ENCODE measurements around the gene INPP5J.
A peak's percentile ranks its signal among the peaks of the same experiment; 100 is the strongest.

The INPP5J gene

DNA sequence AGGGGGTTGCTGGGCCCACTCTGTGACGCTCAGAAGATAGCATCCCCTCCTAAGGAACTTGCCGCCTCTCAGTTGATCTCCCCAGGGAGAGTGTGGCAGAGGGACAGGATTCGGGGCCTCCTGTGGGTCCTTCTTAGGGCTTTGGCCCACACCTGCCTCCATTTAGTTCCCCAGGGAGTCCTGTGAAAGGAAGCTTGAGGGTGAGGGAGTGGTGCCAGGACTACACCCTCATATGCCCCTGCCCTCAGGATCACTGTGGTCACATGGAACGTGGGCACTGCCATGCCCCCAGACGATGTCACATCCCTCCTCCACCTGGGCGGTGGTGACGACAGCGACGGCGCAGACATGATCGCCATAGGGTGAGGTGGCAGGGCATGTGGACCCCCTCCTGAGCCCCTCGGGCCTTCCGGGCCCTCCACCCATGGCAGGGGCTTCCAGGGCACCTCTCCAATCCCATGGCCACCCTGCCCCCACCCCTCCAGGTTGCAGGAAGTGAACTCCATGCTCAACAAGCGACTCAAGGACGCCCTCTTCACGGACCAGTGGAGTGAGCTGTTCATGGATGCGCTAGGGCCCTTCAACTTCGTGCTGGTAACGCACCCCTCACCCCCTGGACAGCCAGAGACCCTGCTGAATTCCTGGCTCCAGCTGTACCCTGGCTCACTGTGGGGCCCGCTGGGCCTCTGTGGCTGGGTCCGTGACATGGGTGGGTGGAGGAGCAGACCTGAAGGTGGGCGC is 3.5 kb downstream of the INPP5J start:
- DNase-seq, result no peak

DNA sequence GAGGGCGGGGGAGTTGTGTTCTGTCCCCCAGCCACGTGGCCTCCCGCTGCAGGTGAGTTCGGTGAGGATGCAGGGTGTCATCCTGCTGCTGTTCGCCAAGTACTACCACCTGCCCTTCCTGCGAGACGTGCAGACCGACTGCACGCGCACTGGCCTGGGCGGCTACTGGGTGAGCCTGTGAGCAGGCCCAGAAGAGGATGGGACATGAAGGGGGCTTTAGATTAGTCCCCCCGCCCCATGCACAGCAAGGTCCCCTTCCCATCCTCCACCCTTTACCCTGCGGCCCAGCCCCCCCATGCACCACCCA is 4.1 kb downstream of the INPP5J start:
- DNase-seq, result no peak

DNA sequence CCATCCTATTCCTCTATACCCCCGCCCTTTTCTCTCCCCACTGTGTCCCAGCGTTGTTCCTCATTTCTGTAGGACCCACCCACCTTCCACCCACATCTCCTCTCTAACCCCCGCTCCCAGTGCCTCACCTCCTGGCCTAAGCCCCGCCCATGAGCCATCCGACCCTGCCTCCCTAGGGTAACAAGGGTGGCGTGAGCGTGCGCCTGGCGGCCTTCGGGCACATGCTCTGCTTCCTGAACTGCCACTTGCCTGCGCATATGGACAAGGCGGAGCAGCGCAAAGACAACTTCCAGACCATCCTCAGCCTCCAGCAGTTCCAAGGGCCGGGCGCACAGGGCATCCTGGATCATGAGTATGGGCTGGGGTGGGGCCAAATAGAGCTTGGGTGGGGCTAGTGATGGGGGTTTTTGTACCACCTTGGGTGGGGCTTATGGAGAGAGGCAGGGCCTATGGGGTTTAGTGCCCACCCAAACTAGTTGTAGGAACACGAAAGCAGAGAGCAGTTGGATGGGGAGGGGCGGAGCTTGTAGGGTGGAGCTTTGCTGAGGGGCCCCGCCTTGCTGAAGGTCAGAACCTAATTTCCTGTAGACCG is 4.5 kb downstream of the INPP5J start:
- DNase-seq, result no peak

DNA sequence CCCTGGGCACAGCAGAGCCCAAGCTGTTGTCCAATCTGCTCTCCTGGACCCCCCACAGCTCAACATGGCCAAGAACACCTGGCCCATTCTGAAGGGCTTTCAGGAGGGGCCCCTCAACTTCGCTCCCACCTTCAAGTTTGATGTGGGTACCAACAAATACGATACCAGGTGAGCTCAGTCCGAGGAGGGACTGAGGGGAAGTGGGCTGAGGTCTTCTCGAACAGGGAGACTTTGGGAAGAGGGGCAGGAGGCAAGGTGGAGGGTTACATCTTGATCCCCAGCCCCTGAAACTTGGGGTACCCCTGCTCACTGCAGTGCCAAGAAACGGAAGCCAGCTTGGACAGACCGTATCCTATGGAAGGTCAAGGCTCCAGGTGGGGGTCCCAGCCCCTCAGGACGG is 5.4 kb downstream of the INPP5J start:
- no peak for DNase-seq

DNA sequence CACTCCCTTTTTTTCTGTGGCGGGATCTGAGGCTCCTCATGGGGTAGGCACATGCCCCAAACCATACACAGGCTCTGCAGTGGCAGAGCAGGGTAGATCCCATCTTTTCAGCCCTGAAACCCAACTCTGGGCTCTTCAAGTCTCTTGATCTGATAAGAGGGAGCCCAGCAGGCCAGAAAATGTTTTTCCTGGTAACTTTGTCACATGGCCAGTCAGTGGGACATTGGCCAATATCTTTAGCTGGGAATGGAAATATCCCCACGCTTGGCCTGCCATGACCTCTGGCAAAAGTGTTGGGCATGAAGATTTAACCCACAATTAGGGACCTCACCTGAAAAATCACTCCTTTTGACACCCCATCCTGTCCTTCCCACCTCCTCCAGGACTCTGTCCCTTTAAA is 8.1 kb downstream of the INPP5J start:
- DNase-seq, result no peak

DNA sequence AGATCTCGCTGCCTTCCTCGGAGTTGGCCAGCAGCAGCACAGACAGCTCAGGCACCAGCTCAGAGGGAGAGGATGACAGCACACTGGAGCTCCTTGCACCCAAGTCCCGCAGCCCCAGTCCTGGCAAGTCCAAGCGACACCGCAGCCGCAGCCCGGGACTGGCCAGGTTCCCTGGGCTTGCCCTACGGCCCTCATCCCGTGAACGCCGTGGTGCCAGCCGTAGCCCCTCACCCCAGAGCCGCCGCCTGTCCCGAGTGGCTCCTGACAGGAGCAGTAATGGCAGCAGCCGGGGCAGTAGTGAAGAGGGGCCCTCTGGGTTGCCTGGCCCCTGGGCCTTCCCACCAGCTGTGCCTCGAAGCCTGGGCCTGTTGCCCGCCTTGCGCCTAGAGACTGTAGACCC is 11.1 kb downstream of the INPP5J start:
- no peak for DNase-seq

DNA sequence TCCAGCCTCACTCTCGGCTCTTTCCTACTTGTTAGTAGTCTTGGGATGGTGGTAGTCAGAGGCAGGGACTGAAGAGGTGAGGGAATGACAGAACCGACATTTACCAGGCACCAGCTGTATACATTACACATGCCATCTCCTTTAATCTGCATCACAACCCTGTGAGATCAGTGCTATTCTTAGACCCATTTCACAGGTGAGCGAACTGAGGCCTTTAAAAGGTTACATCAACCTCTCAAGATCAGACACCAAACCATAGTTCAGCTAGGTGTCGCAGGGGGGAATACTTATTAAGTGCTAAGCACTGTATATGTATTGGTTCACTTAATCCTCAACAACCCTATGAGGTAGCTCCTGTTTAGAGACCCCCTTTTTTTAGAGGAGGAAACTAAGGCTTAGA is 11.9 kb downstream of the INPP5J start:
- no peak for DNase-seq

DNA sequence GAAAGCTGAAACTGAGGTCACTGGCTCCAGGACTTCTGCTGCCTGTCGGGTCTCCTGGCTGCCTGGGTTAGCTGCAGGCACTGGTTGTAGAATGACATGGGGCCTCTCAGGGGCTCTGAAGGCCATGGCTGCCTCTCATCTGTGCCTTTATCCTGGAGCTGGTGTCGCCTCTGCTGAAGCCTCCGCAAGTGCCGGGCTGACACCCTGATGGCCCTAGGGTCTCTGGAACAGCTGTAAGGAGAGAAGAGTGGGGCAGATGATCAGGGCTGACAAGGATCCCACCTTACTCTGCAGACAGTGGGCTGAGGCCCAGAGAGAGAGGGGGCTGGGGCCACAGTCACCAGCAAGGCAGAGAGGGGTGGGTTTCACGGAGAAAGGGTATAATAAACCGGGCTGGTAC is 12.9 kb downstream of the INPP5J start:
- no peak for DNase-seq

DNA sequence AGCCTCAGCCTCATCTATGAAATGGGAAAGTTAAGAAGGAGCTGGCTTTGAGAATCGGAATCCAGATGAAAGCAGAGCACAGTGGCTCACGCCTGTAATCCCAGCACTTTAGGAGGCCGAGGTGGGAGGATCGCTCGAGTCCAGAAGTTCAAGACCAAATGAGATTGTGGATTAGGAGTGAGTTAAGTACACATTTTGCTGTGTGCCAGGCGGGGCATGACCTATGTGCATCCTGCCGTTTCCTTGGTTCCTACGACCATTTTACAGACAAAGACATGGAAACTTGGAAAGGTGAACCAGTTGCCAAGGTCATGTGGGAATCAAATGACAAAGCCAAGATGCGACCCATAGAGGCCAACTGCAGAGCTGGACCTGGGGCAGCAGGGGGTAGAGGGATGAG is 13.4 kb downstream of the INPP5J start:
- no peak for DNase-seq

DNA sequence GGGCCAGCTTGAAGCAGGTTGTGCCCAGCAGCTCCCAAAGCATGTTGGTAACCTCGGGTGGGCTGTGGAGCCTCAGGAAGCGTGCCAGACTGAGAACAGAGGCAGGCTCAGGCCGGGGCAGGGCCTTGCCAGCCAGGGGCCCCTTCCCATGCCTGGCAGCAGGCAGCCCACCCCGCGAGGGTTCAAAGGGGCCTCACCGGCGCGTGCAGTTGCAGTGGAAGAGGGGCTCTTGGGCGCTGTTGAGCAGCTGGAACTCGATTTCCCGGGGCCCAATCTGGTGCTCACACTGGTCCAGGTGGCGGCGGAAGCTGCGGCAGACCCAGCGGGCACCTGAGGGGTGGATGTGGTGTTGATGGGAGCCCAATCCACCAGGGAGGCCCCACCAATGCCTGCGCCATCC is 13.9 kb downstream of the INPP5J start:
- DNase-seq, result no peak

DNA sequence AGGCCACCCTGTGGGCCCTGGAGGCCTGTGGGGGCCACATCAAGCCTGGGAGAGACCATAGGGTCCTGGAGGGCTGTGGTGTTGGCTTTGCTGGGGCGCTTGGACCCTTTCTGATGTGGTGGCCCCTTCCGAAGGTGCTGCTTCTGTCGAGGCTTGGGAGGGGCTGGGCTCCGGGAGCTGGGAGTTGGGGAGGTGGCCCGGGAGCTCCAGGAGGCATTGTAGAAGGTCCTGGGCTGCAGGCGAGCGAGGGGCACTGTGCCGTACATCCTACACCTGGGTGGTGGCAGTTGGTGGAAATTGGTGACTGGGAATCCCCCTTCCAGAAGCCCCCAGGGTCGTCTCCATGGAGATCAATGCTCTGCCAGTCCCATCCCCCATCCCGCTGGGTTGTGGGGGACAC is 15.0 kb downstream of the INPP5J start:
- DNase-seq, result no peak

DNA sequence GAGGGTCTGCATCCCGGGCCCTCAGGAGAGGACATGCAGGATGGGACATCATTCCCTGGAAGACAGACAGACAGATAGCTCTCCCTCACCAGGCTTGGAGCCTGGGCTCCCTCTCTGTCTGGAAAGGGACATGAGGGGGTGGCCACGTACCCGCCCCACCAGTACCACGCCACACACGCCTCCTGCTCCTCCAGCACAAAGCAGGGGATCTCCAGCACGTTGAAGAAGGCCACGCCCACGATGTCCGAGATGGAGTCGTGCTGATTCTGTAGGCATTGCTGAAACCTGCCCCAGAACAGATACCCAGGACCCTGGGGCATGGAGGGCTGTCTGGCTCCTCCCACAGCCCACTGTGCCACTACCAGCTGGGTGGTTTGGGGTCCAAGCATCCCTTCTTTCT is 15.4 kb downstream of the INPP5J start:
- no peak for DNase-seq

DNA sequence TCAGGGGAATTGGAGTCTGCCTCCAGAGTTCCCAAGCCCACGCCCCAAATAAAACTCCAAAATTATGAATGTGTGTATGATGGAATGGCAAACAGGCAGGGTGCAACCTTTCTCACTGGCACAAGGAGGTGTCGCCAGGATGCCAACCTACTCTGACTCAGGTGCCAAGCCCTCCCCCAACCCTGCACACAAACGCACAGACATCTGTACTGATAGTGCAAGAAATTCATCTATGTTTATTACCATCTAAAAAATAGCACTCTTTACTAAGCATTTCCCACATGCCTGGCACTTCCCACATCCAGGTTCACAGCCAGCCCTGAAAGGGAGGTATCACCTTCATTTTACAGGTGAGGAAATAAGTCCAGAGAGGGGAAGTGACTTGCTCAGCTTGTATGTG is 16.3 kb downstream of the INPP5J start:
- no peak for DNase-seq

DNA sequence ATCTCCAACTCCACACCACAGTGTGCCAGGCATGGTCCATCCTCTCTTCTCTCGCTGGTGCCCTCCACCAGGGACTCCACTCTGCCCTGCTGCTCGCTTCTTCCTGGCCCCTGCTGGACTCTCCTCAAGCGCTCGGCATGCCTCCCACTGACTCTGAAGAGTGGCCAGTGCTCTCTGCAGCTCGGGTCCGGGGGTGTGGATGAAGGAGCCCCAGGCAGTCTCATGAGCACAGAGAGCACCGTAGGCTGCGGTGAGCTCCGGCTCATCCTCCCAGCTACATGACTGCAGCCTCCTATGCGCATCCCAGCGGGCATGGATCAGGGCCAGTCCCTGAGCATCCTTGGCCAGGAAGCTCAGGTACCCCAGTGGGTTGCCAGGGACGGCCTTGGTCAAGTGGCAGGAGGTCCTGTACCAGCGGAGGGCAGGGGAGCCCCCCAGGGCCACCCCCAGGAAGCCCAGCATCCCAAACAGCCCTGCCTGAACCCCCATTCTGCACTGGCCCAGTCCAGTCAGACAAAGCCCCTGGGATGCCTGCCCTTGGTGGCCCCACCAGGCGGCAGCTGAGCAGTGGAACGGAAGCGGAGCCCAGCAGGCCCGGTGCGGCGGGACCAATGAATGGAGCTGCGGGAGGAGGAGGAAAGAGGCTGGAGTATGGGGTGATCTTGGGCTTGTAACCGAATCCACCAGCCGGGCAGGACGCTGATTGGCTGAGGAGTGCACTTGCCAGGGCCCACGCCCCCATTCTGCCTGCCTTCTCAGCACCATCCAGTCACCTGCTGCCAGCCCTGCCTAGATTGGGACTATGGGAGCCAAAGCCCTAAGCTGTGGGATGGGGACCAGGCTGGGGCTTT is 17.3 kb downstream of the INPP5J start, which contains the start of gene PLA2G3:
PLA2G3 (minus strand) TSS at position 643 of the 851 bp plus-strand sequence; CDS start at position 489, 154 bp downstream.
- no peak for DNase-seq

DNA sequence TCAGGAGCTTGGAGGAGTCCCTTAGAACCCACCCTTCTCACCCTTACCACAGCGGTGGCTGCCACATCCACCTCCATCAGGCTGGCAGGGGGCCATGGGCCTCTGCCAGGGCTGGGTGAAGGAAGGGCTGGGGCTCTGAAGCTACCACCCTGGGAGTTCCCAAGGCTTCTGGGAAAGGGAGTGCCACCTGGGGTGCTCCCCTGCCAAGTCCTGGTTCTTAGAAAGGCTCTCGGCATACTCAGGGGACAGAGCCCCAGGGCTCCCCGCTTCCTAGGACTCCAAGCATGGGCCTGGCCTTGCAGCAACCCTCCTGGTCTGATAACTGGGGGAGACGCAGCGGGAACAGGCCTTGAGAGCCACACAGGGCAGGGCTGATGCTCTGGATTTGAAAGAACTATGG is 18.0 kb downstream of the INPP5J start:
- no peak for DNase-seq

DNA sequence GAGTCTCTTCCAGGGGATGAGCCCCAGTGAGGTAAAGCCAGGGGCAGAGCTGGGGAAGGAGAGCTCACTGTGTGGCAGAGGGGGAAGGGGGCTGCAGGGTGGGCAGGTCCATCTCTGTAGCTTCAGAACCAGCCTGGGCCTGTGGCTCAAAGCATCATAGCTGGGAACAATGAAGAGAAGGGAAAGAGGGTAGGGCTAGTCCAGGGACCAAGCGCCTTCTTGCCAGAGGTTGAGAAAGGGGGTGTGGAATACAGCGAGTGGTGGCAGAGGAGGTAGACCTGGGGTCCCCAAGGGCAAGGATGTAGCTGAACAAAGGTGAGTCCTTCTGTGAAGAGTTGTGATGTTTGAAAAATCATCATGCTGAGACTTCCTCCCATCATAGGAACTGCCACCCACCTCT is 18.8 kb downstream of the INPP5J start:
- DNase-seq, result no peak

DNA sequence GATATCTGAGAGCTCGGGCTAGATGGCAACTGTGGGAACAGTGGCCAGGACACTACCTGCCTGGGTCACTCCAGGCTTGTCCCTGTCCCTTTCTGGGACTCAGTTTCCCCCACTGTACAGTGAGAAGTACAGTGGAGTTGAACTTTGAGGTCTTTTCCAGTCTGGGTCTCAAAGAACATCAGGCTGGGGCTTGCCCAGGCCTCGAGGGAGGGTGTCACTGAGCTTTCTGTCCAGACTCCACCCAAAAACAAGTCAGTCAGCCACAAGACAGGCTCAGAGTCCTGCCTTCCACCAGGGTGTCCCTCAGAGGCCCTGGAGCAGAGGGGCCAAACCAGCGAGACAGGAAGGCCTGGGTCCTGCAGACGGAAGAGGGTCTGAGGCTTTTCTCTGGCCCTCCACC is 19.5 kb downstream of the INPP5J start:
- no peak for DNase-seq

DNA sequence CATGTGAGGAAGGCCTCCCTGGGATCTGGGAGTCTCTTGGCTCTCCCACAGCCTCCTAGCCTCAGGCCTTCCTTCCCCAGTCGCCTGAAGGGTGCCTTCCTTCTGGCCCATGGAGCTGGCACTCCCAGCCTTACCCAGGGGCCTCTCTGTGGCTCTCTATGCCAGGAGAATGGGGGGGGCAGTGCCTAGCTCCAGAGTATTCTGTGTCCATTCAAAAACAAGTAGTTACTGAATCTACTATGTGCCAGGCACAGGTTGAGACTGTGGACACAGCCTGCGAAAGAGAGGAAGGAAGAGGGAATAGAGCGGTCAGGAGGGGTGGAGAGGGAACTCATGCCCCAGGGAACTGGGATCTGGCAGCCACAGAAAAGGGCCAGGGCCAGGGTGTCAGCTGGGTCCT is 20.3 kb downstream of the INPP5J start:
- no peak for DNase-seq

DNA sequence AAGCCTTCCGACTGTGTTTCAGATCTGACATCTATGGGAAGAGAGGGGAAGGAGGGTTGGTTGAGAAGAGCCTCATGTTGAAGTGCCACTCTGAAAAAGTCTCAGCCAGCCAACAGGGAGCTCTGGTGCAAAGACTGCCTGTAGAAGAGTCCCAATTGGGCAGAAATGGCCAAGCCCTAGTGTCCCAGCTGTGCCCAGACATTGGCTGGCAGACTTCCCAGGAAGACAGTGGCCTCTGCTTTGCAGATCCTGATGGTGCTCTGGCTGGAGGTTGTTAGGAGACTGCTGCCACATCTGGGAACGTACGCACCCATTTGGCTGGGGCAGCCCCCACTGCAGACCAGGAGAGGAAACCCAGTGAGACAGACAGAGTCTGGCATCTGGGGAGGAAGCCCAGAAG is 20.8 kb downstream of the INPP5J start:
- no peak for DNase-seq

DNA sequence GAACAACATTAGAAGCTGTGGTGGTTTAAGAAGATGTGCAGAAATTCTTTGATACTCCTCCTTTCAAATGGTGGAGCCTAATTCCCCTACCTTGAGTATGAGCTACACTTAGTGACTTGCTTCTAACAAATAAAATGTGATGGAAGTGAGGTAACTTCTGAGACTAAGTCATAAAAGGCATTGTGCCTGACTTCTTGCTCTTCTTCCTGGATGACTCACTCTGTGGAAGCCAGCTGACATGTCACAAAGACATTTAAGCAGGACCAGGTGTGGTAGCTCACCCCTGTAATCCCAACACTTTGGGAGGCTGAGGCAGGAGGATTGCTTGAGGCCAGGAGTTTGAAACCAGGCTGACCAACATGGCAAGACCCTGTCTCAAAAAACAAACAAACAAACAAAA is 21.5 kb downstream of the INPP5J start:
- DNase-seq, result no peak

DNA sequence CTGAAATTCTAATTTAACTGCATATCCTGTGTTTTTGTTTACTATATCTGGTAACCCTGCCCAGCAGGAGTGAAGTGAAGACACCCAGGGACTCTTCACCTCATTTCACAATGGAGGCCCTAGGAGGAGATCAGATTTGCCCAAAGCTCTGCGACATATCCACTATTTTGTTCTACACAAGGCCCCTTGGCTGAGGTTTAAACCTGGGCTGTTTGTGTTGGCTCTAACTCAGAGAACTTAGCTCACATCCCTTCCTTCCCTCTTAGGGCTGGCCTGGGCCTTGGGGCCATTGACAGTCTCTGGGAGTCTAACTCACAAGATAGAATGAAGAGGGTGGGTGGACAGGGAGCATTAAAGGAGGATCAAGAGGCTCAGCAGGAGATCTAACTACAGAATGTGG is 25.7 kb downstream of the INPP5J start:
- no peak for DNase-seq

DNA sequence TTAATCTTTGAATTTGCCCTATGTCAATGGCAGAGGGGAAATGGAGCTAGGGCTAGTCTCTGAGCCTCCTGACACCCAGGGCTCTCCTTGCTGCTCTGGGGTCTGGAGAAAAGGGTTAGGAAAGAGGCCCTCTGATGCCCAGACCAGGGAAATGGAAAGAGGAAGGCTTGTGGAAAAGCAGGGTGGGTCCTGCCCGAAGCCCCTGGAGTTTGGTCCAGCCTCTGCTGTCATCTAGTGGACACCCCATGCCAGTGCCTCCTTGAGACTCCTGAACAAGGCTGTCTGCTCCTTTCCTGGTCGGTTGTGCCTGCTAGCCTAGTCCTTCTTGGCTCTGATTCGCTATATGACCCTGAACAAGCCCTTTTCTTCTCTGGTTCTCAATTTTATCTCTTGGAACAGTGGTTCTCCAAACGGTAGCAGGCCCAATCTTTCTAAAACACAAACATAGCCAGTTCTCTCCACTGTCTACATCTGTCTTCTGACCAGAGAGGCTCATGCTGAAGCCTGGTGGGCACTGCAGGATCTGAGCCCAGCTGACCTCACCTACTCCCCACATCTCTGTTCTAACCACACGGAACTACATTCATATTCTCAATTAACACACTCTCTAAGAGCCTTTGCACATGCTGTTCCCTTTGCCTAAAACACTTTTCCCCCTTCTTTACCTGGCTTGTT is 26.3 kb downstream of the INPP5J start:
- peak; percentile 49 for DNase-seq

DNA sequence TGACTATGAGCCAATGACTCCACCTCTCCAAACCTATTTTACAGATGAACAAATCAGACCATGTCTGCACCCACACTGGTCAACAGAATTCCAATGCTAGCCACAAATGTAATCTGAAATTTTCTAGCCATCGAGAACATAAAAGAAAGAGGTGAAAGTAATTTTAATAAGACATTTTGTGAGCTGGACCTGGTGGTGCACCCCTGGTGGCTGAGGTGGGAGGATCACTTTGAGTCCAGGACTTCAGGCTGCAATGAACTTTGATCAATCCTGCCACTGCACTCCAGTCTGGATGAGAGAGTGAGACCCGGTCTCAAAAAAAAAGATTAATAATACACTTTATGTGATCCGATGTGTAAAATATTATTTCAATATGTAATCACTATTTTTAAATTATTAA is 27.8 kb downstream of the INPP5J start:
- no peak for DNase-seq

DNA sequence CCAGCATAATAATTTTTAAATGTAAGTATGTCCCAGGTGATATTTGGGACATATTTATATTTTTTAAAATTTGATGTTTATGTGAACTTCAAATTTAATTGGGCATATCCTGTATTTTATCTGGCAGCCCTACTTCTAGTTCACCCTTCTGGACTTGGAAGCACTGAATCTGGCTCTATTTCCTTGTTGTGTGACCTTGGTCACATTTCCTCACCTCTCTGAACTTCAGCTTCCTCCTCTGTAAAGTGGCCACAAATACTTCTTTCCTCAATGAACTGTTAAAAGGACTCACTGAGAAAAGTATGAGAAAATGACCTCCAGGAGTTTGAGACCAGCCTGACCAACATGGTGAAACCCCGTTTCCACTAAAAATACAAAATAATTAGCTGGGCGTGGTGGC is 29.1 kb downstream of the INPP5J start:
- DNase-seq, result no peak

Measured in CD4-positive, alpha-beta T cell treated with Interleukin-17A for 4 hours (primary cell).